ENCODE measurements around the gene TSPO. TPM values are rescaled to one million over a fixed set of nuclear protein-coding genes. Genes with fewer than 3 reads are reported as not detected.

Gene TSPO
- total RNA-seq, 1 donor from 2014 or later, result 199 TPM

- DNase-seq (ENCODE audit: low read depth), result no peak
Measured at GRCh38 chr22:43202326-43202725, 51.0 kb downstream of the TSPO start.

- no peak for DNase-seq (ENCODE audit: low read depth)
Measured at GRCh38 chr22:43202756-43203410, 51.5 kb downstream of the TSPO start.

- no peak for DNase-seq (ENCODE audit: low read depth)
Measured at GRCh38 chr22:43203471-43203981, 52.2 kb downstream of the TSPO start.

GRCh38 chr22:43205261-43205691 lies 53.9 kb downstream of the TSPO start:
- DNase-seq (ENCODE audit: low read depth), result no peak

GRCh38 chr22:43205748-43206508 lies 54.6 kb downstream of the TSPO start:
- DNase-seq (ENCODE audit: low read depth), result no peak

- no peak for DNase-seq (ENCODE audit: low read depth)
Measured at GRCh38 chr22:43206509-43207161, 55.3 kb downstream of the TSPO start.

GRCh38 chr22:43207386-43207785 lies 56.0 kb downstream of the TSPO start:
- DNase-seq (ENCODE audit: low read depth), result no peak

GRCh38 chr22:43207849-43208702 lies 56.7 kb downstream of the TSPO start:
- no peak for DNase-seq (ENCODE audit: low read depth)

GRCh38 chr22:43208703-43209522 lies 57.6 kb downstream of the TSPO start:
- no peak for DNase-seq (ENCODE audit: low read depth)

- DNase-seq (ENCODE audit: low read depth), result no peak
Measured at GRCh38 chr22:43209523-43209890, 58.1 kb downstream of the TSPO start.

GRCh38 chr22:43209971-43210370 lies 58.6 kb downstream of the TSPO start:
- DNase-seq (ENCODE audit: low read depth), result no peak

- DNase-seq (ENCODE audit: low read depth), result no peak
Measured at GRCh38 chr22:43210631-43211515, 59.5 kb downstream of the TSPO start.

- no peak for DNase-seq (ENCODE audit: low read depth)
Measured at GRCh38 chr22:43211941-43212433, 60.6 kb downstream of the TSPO start.

- DNase-seq (ENCODE audit: low read depth), result no peak
Measured at GRCh38 chr22:43212434-43212952, 61.1 kb downstream of the TSPO start.

Other genes starting within 250 kb of the TSPO start
- 69.8 and 129 TPM in 2 replicates for gene PACSIN2, start 136.4 kb upstream of the TSPO start, total RNA-seq
- gene TTLL1, start 62.2 kb upstream of the TSPO start, total RNA-seq, result 10.8 and 18.2 TPM in 2 replicates
- gene BIK, start 40.8 kb upstream of the TSPO start, total RNA-seq, result 1.8 and 45.0 TPM in 2 replicates
- gene MCAT, start 8.2 kb upstream of the TSPO start, total RNA-seq, result 14.9 and 22.9 TPM in 2 replicates
- 28.8 and 34.4 TPM in 2 replicates for gene TTLL12, start 35.6 kb downstream of the TSPO start, total RNA-seq
- 0.10 TPM in 1 of 2 replicates, not detected in the other for gene SCUBE1, start 191.8 kb downstream of the TSPO start, total RNA-seq